ENCODE results near the gene TTN. TPM values are rescaled to one million over a fixed set of nuclear protein-coding genes. Genes with fewer than 3 reads are reported as not detected.

Gene TTN
- total RNA-seq, 4 donors from 2014 or later: 0.19 to 3.1 (median 1.7) TPM

GRCh38 chr2:178553047-178553446, 254.2 kb downstream of the TTN start:
- no peak overlapping the region for H3K27ac ChIP-seq

GRCh38 chr2:178550352-178550751, 256.9 kb downstream of the TTN start:
- WGBS, 2 donors: 97 to 98% methylated on average over 2 of the region's 2 CpGs

More at GRCh38 chr2:178553047-178553446, 254.2 kb downstream of the TTN start:
- H3K27me3 ChIP-seq: no peaks in the 10 kb centered on the region
- no peak overlapping the region for H3K4me3 ChIP-seq
- peaks cover 0 to 20% (median 0%) of the 10 kb centered on the region in 3 donors for H3K36me3 ChIP-seq
- H3K4me1 ChIP-seq: no peaks in the 10 kb centered on the region
- DNase-seq: no peak
- no peaks in the 10 kb centered on the region for H3K9me3 ChIP-seq
- TF ChIP-seq POLR2A (IDR thresholded peaks at IDR 0.05) (no peak), CTCF (IDR thresholded peaks at IDR 0.05) (no peak)
- 33 to 41% methylated on average over 2 of the region's 2 CpGs for WGBS, 2 donors
- intact Hi-C loops (cut with DNase I): no loop called here

GRCh38 chr2:178542569-178542968, 264.7 kb downstream of the TTN start:
- Histone ChIP-seq H3K9me3 (no peaks in the 10 kb centered on the region), H3K27me3 (no peaks in the 10 kb centered on the region), H3K27ac (no peak overlapping the region), H3K36me3 (peaks cover 0 to 84% (median 5%) of the 10 kb centered on the region in 3 donors), H3K4me3 (no peak overlapping the region), H3K4me1 (no peaks in the 10 kb centered on the region)
- intact Hi-C loops (cut with DNase I): no loop called here
- TF ChIP-seq CTCF (IDR thresholded peaks at IDR 0.05): no peak
- no peak for TF ChIP-seq POLR2A (IDR thresholded peaks at IDR 0.05)
- 90 to 93% methylated on average over 5 of the region's 5 CpGs for WGBS, 2 donors
- DNase-seq: no peak

More at GRCh38 chr2:178550352-178550751, 256.9 kb downstream of the TTN start:
- Histone ChIP-seq H3K9me3 (no peaks in the 10 kb centered on the region), H3K4me3 (no peak overlapping the region), H3K27me3 (no peaks in the 10 kb centered on the region), H3K4me1 (no peaks in the 10 kb centered on the region), H3K36me3 (peaks cover 0 to 45% (median 0%) of the 10 kb centered on the region in 3 donors), H3K27ac (no peak overlapping the region)
- intact Hi-C loops (cut with DNase I): no loop called here
- DNase-seq: no peak
- TF ChIP-seq POLR2A (IDR thresholded peaks at IDR 0.05): no peak

GRCh38 chr2:178542161-178542560, 265.1 kb downstream of the TTN start:
- no peak overlapping the region for H3K4me3 ChIP-seq
- peaks cover 0 to 84% (median 5%) of the 10 kb centered on the region in 3 donors for H3K36me3 ChIP-seq
- no peak for DNase-seq
- 89 to 96% methylated on average over 12 of the region's 12 CpGs for WGBS, 2 donors
- no peaks in the 10 kb centered on the region for H3K9me3 ChIP-seq
- H3K27me3 ChIP-seq: no peaks in the 10 kb centered on the region
- intact Hi-C loops (cut with DNase I): no loop called here
- H3K4me1 ChIP-seq: no peaks in the 10 kb centered on the region
- H3K27ac ChIP-seq: no peak overlapping the region
- no peak for TF ChIP-seq POLR2A (IDR thresholded peaks at IDR 0.05)
- no peak for TF ChIP-seq CTCF (IDR thresholded peaks at IDR 0.05)

GRCh38 chr2:178536037-178536436, 271.2 kb downstream of the TTN start:
- no peak for DNase-seq
- Histone ChIP-seq H3K9me3 (no peaks in the 10 kb centered on the region), H3K27me3 (no peaks in the 10 kb centered on the region), H3K4me1 (no peaks in the 10 kb centered on the region), H3K36me3 (peaks cover 0 to 91% (median 5%) of the 10 kb centered on the region in 3 donors), H3K4me3 (no peak overlapping the region), H3K27ac (no peak overlapping the region)
- WGBS, 2 donors: 92 to 99% methylated on average over 4 of the region's 4 CpGs
- intact Hi-C loops (cut with DNase I): no loop called here
- TF ChIP-seq CTCF (IDR thresholded peaks at IDR 0.05): no peak
- no peak for TF ChIP-seq POLR2A (IDR thresholded peaks at IDR 0.05)

- TF ChIP-seq CTCF (IDR thresholded peaks at IDR 0.05) (no peak), POLR2A (IDR thresholded peaks at IDR 0.05) (no peak)
- WGBS, 2 donors: 85 to 87% methylated on average over 12 of the region's 12 CpGs
- Histone ChIP-seq H3K4me3 (no peak overlapping the region), H3K27me3 (no peaks in the 10 kb centered on the region), H3K36me3 (peaks cover 0 to 51% (median 0%) of the 10 kb centered on the region in 3 donors), H3K4me1 (no peaks in the 10 kb centered on the region), H3K9me3 (no peaks in the 10 kb centered on the region), H3K27ac (no peak overlapping the region)
- DNase-seq: no peak
- intact Hi-C loops (cut with DNase I): no loop called here
These were observed 276.1 kb downstream of the TTN start for GRCh38 chr2:178531168-178531567.

Data from esophagus squamous epithelium (tissue), 5 donors.